Measurements from ENCODE around the gene LSM5.
A peak's percentile ranks its signal among the peaks of the same experiment; 100 is the strongest.
"Not testable (repeated sequence)": the region's sequence is repeated elsewhere in the genome, so short reads cannot be mapped to it uniquely, and the experiment has no call there.

LSM5 gene

DNA sequence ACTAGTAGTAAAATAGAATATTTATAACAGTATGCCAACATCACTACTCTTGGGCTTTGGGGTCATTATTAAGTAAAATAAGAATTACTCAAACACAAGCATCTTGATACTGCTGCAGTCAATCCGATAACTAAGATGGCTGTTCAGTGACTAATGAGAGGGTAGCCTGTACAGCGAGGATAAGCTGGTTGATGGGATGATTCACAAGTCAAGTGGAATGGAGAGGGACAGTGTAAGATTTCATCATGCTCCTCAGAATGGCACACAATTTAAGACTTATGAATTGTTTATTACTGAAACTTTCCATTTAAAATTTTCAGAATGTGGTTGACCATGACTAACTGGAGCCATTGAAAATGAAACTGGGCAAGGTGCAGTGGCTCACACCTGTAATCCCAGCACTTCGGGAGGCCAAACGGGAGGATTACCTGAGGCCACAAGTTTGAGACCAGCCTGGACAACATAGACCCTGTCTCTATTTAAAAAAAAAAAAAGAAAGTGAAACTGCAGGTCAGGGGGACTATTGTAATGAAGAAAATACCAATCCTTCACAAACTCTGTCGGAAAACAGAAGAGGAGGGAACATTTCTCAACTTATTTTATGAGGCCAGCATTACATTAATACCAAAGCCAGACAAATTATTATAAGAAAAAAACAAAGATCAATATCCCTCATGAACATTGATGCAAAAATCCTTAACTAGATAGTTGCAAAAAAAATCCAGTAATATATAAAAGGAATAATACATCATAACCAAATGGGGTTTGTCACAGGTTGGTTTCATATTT lies 16.3 kb upstream of the LSM5 start:
- no peak for DNase-seq (ENCODE audit: low read depth in 2 of 2)

GRCh38 chr7:32502728-32503127 lies 12.5 kb upstream of the LSM5 start:
- peak in 1 of 2 donors; percentile 21 for DNase-seq (ENCODE audit: low read depth in 2 of 2)

- DNase-seq (ENCODE audit: low read depth in 2 of 2), result no peak
Observed at GRCh38 chr7:32501522-32501921, 11.3 kb upstream of the LSM5 start.

- DNase-seq (ENCODE audit: low read depth in 2 of 2), result no peak
Observed at GRCh38 chr7:32500922-32501341, 10.8 kb upstream of the LSM5 start.

- DNase-seq (ENCODE audit: low read depth in 2 of 2), result not testable (repeated sequence)
Observed at GRCh38 chr7:32500216-32500615, 10.0 kb upstream of the LSM5 start.

GRCh38 chr7:32499755-32500154 lies 9.6 kb upstream of the LSM5 start:
- DNase-seq (ENCODE audit: low read depth in 2 of 2), result not testable (repeated sequence)

- no peak for DNase-seq (ENCODE audit: low read depth in 2 of 2)
Observed at GRCh38 chr7:32496052-32496813, 6.1 kb upstream of the LSM5 start.

DNA sequence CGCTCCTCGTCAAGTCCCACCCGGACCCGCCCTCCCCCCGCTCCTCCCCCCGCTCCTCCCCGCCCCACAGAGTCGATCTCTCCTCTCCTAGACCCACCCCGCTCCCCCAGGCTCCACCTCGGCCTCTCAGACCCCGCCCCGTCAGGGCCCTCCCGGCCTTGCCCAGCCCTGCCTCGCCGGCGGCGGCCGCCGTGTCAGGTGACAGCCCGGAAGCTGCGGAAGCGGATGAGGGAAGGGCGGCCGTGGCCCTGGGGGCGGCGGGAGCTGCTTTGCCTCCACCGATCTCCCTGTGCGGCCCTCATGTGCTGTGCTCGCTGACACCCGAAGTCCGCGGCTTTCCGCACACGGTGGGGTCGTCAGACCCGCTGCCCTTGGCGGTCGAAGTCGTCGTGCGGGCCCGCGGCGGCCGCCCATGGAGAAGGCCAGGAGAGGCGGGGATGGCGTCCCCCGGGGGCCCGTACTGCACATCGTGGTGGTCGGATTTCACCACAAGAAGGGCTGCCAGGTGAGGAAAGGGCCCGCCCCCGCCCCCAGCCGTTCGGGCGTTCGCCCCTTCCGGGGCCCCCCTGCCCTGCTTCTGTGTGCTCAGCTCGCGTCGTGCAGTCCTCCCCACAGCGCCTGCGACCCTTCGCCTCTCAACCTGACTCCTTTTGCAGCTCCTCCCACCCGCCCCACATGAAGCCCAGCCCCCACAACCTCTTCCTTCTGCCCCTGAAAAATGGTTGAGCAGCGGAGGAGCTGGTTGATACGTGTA lies 5.3 kb upstream of the LSM5 start, which contains the start of gene AVL9:
Gene AVL9 (plus strand): TSS at position 192 of the 754 bp plus-strand sequence. CDS start 221 bp downstream, at position 413.
- peak; percentile 98 to 99 for DNase-seq (ENCODE audit: low read depth in 2 of 2)

DNA sequence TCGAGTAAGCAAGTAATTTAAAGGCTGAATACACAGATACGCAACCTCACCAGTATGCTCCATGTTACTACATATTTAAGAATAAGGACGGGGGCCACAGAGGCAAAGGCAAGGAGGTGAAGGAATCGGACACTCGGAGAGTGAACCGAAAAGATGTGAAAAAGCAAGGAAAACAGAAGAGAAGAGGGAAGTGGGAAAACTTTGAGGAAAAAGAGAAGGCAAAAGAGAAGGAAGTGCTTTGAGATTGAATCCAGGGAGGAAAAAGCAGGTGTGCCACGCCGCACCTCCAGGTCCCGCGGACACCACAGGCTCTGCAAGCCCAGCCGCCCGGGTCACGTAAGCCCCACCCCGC lies 4.7 kb upstream of the LSM5 start:
- DNase-seq (ENCODE audit: low read depth in 2 of 2), result no peak

GRCh38 chr7:32489788-32490126 lies 423 bp downstream of the LSM5 start:
- no peak for DNase-seq (ENCODE audit: low read depth in 2 of 2)

GRCh38 chr7:32481921-32482320 lies 8.3 kb downstream of the LSM5 start:
- DNase-seq (ENCODE audit: low read depth in 2 of 2), result no peak

GRCh38 chr7:32481176-32481575 lies 9.0 kb downstream of the LSM5 start:
- DNase-seq (ENCODE audit: low read depth in 2 of 2), result no peak

GRCh38 chr7:32479574-32480200 lies 10.5 kb downstream of the LSM5 start:
- no peak for DNase-seq (ENCODE audit: low read depth in 2 of 2)

DNA sequence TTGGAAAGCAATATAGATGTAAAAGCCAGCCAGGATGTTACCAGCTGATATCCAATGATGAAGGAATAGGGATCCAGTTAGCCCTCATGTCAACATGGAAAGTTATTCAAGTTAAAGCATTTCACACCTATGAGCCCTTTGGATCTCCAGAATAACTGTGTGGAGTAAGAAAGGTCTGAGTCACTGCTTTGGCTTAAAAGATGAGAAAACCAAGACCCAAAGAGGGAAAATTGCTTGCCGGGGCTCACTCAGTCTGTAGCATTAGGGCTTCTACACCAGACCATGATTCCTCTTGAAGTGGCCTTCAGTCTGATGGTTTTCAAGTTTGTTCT lies 12.6 kb downstream of the LSM5 start:
- DNase-seq (ENCODE audit: low read depth in 2 of 2), result no peak

DNA sequence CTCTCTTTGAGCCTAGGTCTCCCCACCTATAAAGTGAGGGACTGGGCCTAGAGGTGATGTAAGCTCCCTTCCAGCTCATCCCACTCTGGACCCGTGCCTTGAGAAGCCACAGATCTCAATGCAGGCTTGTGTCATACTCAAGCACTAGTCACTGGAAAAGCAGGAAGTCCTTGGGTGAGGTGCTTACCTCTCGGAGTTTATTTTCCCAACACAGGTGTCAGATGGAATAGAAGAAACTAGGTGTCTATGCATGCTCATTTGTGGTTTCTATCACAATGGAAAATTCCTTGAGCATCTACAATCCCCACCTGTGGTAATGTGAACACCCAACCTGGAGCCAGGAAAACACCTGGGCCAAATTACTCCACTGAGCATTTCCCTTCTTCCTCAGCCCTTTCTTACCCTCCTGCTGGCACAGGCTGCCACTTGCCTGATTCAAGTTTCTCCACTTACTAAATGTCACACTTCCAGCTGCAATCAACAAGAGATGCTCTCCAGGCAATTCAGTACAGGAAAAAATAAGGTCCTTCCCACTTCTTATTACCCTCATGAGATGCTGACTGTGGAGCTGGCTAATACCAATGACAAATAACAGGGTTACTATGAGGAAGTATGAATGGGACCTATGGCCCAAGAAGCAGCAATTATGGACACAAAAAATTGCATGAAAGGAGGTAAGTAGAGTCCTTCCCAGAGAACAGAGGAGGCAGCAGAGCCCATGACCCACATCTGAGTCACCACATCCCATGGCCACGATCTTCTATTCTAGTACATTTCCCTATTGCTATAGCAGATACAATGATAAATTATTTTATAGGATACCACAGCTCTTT lies 13.1 kb downstream of the LSM5 start:
- DNase-seq (ENCODE audit: low read depth in 2 of 2), result no peak

DNA sequence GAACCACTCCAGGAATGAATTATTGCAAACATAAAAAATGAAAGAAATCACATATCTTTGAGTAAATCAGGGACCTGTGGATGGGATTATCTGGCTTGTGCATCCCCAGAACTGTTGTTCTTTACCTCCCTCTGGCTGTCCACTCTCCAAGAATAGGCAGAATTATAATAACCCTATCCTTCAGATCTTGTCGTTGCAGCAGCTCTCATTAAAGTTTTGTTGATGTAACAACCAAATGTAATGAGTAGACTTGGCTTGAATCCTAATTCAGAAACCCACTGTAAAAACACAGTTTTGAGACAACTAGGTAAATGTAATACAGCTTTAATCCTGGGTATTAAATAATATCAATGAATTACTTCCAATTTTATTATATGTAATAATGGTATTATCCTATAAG lies 16.2 kb downstream of the LSM5 start:
- DNase-seq (ENCODE audit: low read depth in 2 of 2), result no peak

DNA sequence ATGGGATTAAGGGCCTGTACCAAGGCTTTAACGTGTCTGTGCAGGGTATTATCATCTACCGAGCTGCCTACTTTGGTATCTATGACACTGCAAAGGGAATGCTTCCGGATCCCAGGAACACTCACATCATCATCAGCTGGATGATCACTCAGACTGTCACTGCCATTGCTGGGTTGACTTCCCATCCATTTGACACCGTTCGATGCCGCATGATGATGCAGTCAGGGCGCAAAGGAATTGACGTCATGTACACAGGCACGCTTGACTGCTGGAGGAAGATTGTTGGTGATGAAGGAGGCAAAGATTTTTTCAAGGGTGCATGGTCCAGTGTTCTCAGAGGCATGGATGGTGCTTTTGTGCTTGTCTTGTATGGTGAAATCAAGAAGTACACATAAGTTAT lies 18.2 kb downstream of the LSM5 start:
- DNase-seq (ENCODE audit: low read depth in 2 of 2), result no peak

DNA sequence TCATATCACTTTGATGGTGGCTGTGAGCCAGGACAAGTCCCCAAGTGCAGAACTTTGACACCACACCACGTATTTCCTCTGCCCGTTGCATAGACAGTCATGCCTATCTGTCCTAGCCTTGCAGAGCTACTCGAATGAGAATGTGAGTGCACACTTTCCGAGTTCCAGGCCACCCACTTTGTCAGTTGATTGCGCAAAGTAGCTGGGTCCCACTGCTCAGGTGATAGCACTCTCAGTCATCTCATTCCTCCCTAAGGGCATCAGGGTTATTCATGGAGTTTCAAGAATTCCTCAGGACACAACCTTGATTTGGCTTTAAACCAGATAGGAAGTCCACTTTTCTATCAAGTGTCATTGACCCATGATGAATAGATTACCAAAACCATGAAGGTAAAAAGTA lies 19.3 kb downstream of the LSM5 start:
- DNase-seq (ENCODE audit: low read depth in 2 of 2), result no peak

GRCh38 chr7:32470004-32470403 lies 20.2 kb downstream of the LSM5 start:
- DNase-seq (ENCODE audit: low read depth in 2 of 2), result not testable (repeated sequence)

- DNase-seq (ENCODE audit: low read depth in 2 of 2), result not testable (repeated sequence)
Observed at GRCh38 chr7:32464641-32465416, 25.4 kb downstream of the LSM5 start.

Data from stimulated activated CD4-positive, alpha-beta T cell treated with anti-CD3 and anti-CD28 coated beads, Interleukin-4, amount 100 ng/mL, for 48 hours (primary cell).